Activated naive CD8-positive, alpha-beta T cell treated with anti-CD3 and anti-CD28 coated beads, Interleukin-2, amount 10 ng/mL, durations not matched to agents 7 days and 5 days (primary cell): Measurements from ENCODE around the gene ELK3. TPM values are rescaled to one million over a fixed set of nuclear protein-coding genes. Genes with fewer than 3 reads are reported as not detected.
A peak's percentile ranks its signal among the peaks of the same experiment; 100 is the strongest.

Source experiments
- ATAC-seq: fragments of 150-1000 bp; cut with Tn5 transposase; one replicate; pipeline ENCODE4 v1.10.0; 2021; ENCODE audit warnings: low read depth, moderate library complexity
- POLR2A ChIA-PET: fragments of 350-600 bp; sonication (Branson Sonifier 250); formaldehyde crosslinking; loops from one replicate; lab custom pipeline; 2021; ENCODE audit warnings: antibody characterized with exemption; lab: Charles Lee
- DNase-seq: peaks from one replicate; pipeline ENCODE4 v3.0.0; 2021
- H3K27ac Mint-ChIP-seq: one replicate; pipeline ENCODE4 v1.8.0; 2022; ENCODE audit warnings: mild to moderate bottlenecking, mixed read lengths
- H3K27me3 Mint-ChIP-seq: one replicate; pipeline ENCODE4 v1.8.0; 2022; ENCODE audit warnings: mild to moderate bottlenecking, moderate library complexity, mixed read lengths
- H3K36me3 Mint-ChIP-seq: one replicate; pipeline ENCODE4 v1.8.0; 2021; ENCODE audit warnings: mild to moderate bottlenecking, mixed read lengths
- H3K4me1 Mint-ChIP-seq: one replicate; pipeline ENCODE4 v1.8.0; 2021; ENCODE audit warnings: mixed read lengths
- H3K4me3 Mint-ChIP-seq: one replicate; pipeline ENCODE4 v1.8.0; 2022; ENCODE audit warnings: mild to moderate bottlenecking, moderate library complexity, mixed read lengths
- H3K9me3 Mint-ChIP-seq: one replicate; pipeline ENCODE4 v1.8.0; 2021; ENCODE audit warnings: mixed read lengths
- total RNA-seq, 2 experiments: library from RNA; stranded (reverse); gene quantifications; one replicate each; pipeline ENCODE4 v1.2.3, GENCODE V29; 2021

ELK3 gene
- total RNA-seq, 2 experiments from 2014 or later, result 19.1 to 19.4 TPM

DNA sequence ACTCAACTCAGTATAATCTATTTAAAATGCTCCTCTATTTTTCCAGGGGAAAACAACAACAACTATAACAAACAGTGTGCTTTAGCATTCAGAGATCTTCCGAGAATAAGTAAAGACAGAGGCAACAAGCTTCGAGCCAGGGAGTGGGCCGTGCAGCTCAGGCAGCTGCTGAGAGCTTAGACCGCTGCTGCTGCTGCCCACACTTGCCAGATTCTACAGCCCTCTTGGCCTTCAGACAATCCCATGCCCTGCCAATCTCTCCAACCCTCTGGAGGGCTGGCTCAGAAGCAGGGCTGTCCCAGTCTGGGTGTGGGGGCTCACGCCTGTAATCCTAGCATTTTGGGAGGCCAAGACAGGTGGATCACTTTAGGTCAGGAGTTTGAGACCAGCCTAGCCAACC lies 23.4 kb upstream of the ELK3 start:
- ATAC-seq, result no peak
- Mint-ChIP-seq H3K27ac (no peak overlapping the region), H3K27me3 (peaks cover 7% of the 10 kb centered on the region), H3K4me1 (no peaks in the 10 kb centered on the region), H3K9me3 (peaks cover 10% of the 10 kb centered on the region), H3K4me3 (no peak overlapping the region), H3K36me3 (peaks cover 5% of the 10 kb centered on the region)
- DNase-seq, result no peak
- POLR2A ChIA-PET, result no interaction called here

DNA sequence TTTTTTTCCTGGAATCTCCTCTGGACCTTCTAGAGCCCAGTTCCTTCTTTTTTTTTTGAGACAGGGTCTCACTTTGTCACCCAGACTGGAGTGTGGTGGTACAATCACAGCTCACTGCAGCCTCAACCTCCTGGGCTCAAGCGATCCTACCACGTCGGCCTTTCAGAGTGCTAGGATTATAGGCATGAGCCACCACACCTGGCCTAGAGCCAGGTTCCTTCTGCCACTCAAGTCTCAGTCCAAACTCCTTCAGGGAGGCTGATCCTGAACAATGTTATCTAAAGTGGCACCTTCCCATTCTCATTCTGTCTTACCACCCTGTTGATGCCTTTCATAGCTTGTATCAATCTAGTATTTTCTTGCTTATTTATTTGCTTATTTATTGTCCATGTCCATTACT lies 22.3 kb upstream of the ELK3 start:
- POLR2A ChIA-PET, result no interaction called here
- no peak overlapping the region for H3K27ac Mint-ChIP-seq
- peaks cover 7% of the 10 kb centered on the region for H3K27me3 Mint-ChIP-seq
- H3K36me3 Mint-ChIP-seq, result peaks cover 11% of the 10 kb centered on the region
- ATAC-seq, result no peak
- H3K4me1 Mint-ChIP-seq, result peaks cover 5% of the 10 kb centered on the region
- no peak for DNase-seq
- H3K4me3 Mint-ChIP-seq, result no peak overlapping the region
- H3K9me3 Mint-ChIP-seq, result peaks cover 16% of the 10 kb centered on the region

- POLR2A ChIA-PET, result no interaction called here
- Mint-ChIP-seq H3K27ac (no peak overlapping the region), H3K27me3 (peaks cover 7% of the 10 kb centered on the region), H3K4me1 (peaks cover 9% of the 10 kb centered on the region), H3K9me3 (peaks cover 19% of the 10 kb centered on the region), H3K36me3 (peaks cover 15% of the 10 kb centered on the region), H3K4me3 (no peak overlapping the region)
- no peak for DNase-seq
- no peak for ATAC-seq
Observed at GRCh38 chr12:96172981-96173380, 21.2 kb upstream of the ELK3 start.

GRCh38 chr12:96176575-96176974 lies 17.6 kb upstream of the ELK3 start:
- peaks cover 2% of the 10 kb centered on the region for H3K27me3 Mint-ChIP-seq
- H3K4me1 Mint-ChIP-seq, result peaks cover 9% of the 10 kb centered on the region
- H3K9me3 Mint-ChIP-seq, result peaks cover 24% of the 10 kb centered on the region
- POLR2A ChIA-PET, result interaction anchor here (0.6 to 1.4 kb wide), 3 partner anchors 9 to 241 kb away, joined by 4 read pairs; no protein-coding TSS in a partner anchor
- H3K27ac Mint-ChIP-seq, result peak overlapping the region; percentile 88
- DNase-seq, result no peak
- H3K4me3 Mint-ChIP-seq, result no peak overlapping the region
- ATAC-seq, result no peak
- peaks cover 21% of the 10 kb centered on the region for H3K36me3 Mint-ChIP-seq

- peaks cover 2% of the 10 kb centered on the region for H3K27me3 Mint-ChIP-seq
- DNase-seq, result peak; percentile 39
- POLR2A ChIA-PET, result interaction anchor here (1.3 to 1.4 kb wide), 3 partner anchors 10 to 38 kb away, joined by 3 to 4 read pairs (median 4); no protein-coding TSS in a partner anchor
Observed at GRCh38 chr12:96177013-96177412, 17.2 kb upstream of the ELK3 start.

DNA sequence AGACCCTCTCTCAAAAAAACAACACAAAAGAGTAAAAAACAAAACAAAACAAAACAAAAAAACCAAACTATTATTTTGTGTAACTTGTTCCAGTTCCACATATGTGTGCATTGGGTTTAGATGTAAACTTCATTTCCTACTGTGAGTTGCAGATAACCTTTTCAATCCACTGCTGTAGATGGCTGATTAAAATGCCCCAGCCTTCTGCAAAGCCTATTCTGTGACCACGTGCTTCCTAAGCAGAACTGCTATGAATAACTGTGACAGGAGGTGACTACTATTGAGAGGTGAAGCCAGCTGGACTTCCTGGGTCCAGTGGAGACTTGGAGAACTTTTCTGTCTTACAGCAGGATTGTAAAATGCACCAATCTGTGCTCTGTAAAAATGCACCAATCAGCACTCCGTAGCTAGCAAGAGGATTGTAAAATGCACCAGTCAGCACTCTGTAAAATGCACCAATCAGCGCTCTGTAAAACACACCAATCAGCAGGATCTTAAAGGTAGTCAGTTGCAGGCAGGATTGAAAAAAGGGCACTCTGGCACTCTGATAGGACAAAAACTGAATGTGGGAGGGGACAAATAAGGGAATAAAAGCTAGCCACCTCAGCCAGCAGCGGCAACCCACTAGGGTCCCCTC lies 10.3 kb upstream of the ELK3 start:
- Mint-ChIP-seq H3K4me3 (no peak overlapping the region), H3K9me3 (peaks cover 6% of the 10 kb centered on the region), H3K27me3 (no peaks in the 10 kb centered on the region), H3K36me3 (peaks cover 4% of the 10 kb centered on the region), H3K27ac (no peak overlapping the region), H3K4me1 (peaks cover 13% of the 10 kb centered on the region)
- POLR2A ChIA-PET, result no interaction called here
- ATAC-seq (no peak), DNase-seq (no peak)

More at GRCh38 chr12:96177013-96177412, 17.2 kb upstream of the ELK3 start:
- peak overlapping the region; percentile 49 for H3K4me3 Mint-ChIP-seq
- ATAC-seq, result peak; percentile 96
- H3K4me1 Mint-ChIP-seq, result peaks cover 9% of the 10 kb centered on the region
- H3K36me3 Mint-ChIP-seq, result peaks cover 21% of the 10 kb centered on the region
- peak overlapping the region; percentile 88 for H3K27ac Mint-ChIP-seq
- peaks cover 26% of the 10 kb centered on the region for H3K9me3 Mint-ChIP-seq

DNA sequence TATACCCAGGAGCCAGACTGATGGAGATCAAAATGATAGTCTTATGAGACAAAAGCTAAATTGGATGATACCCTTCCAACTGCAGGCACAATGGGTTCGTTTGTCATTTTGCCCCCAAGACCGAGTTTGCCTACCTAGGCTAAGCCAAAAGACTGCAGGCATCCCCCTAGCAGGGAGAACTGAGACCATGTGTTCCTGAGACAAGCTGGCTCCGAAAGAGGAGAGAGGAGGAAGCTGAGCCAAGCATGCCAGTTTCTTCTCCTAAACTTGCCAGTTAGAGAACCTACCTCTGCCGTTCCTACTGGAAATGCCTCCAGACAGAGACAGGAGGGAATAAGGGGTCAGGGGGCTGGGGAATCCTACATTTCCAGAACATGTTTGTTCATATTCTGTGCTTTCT lies 8.3 kb upstream of the ELK3 start:
- POLR2A ChIA-PET, result interaction anchor here (1.4 kb wide), 1 partner anchor 214 kb away, joined by 3 read pairs; the partner anchor contains the start of gene CDK17
- no peak overlapping the region for H3K27ac Mint-ChIP-seq
- no peaks in the 10 kb centered on the region for H3K27me3 Mint-ChIP-seq
- H3K9me3 Mint-ChIP-seq, result peaks cover 2% of the 10 kb centered on the region
- H3K4me3 Mint-ChIP-seq, result no peak overlapping the region
- ATAC-seq, result no peak
- H3K4me1 Mint-ChIP-seq, result peaks cover 16% of the 10 kb centered on the region
- H3K36me3 Mint-ChIP-seq, result no peaks in the 10 kb centered on the region
- DNase-seq, result no peak

DNA sequence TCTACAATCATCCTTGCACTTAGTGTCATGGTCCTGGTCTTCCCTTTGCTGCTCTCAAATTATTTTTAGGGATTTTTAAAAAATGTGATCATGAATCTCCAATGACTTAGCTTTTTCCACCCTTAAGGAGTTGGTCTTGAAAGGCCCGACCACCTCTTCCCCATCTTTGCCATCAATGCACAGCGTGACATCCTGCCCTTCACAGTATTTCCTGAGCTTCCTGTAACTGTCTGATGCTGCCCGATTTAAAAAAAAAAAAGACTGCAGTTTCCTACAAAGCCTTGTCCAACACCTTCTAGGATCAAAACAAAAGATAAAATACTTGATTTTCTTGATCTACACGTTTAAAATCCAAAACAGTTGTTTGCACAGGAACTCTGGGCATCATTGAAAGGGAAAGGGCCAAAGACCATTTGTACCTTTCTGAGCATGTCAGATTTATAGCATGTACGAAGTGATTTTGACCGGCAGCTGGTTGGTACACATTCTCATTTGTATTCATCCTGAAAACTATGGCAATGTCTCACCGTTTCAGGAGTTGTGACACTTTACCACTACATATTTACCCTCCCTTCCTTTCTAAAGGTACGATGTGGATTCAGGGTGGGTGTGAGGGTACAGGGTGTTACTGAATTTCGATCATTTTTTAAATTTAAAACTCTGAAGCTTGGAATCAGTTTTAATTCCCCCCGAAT lies 7.4 kb upstream of the ELK3 start:
- peaks cover 16% of the 10 kb centered on the region for H3K4me1 Mint-ChIP-seq
- H3K36me3 Mint-ChIP-seq, result no peaks in the 10 kb centered on the region
- POLR2A ChIA-PET, result interaction anchor here (0.7 to 1.4 kb wide), 2 partner anchors 104 to 213 kb away, joined by 3 read pairs; partner anchors contain the start of gene CDK17
- no peaks in the 10 kb centered on the region for H3K27me3 Mint-ChIP-seq
- H3K9me3 Mint-ChIP-seq, result peaks cover under 1% of the 10 kb centered on the region
- ATAC-seq, result no peak
- H3K27ac Mint-ChIP-seq, result no peak overlapping the region
- H3K4me3 Mint-ChIP-seq, result peak overlapping the region; percentile 41
- DNase-seq, result no peak

- ATAC-seq (no peak), DNase-seq (no peak)
- Mint-ChIP-seq H3K27me3 (no peaks in the 10 kb centered on the region), H3K9me3 (no peaks in the 10 kb centered on the region), H3K4me1 (peaks cover 21% of the 10 kb centered on the region), H3K27ac (no peak overlapping the region), H3K4me3 (no peak overlapping the region), H3K36me3 (no peaks in the 10 kb centered on the region)
- POLR2A ChIA-PET, result no interaction called here
Observed at GRCh38 chr12:96187956-96188355, 6.2 kb upstream of the ELK3 start.

- POLR2A ChIA-PET, result no interaction called here
- Mint-ChIP-seq H3K27ac (no peak overlapping the region), H3K4me3 (no peak overlapping the region), H3K4me1 (peaks cover 25% of the 10 kb centered on the region), H3K36me3 (peaks cover 1% of the 10 kb centered on the region), H3K9me3 (no peaks in the 10 kb centered on the region), H3K27me3 (no peaks in the 10 kb centered on the region)
- DNase-seq, result no peak
- no peak for ATAC-seq
Observed at GRCh38 chr12:96189781-96190180, 4.4 kb upstream of the ELK3 start.

GRCh38 chr12:96190413-96191108 lies 3.6 kb upstream of the ELK3 start:
- no peak for DNase-seq
- no peaks in the 10 kb centered on the region for H3K27me3 Mint-ChIP-seq
- H3K36me3 Mint-ChIP-seq, result peaks cover 3% of the 10 kb centered on the region
- H3K4me3 Mint-ChIP-seq, result no peak overlapping the region
- no peaks in the 10 kb centered on the region for H3K9me3 Mint-ChIP-seq
- POLR2A ChIA-PET, result no interaction called here
- no peak for ATAC-seq
- H3K27ac Mint-ChIP-seq, result no peak overlapping the region
- peaks cover 28% of the 10 kb centered on the region for H3K4me1 Mint-ChIP-seq

- peaks cover 3% of the 10 kb centered on the region for H3K36me3 Mint-ChIP-seq
- POLR2A ChIA-PET, result no interaction called here
- no peak for ATAC-seq
- no peaks in the 10 kb centered on the region for H3K27me3 Mint-ChIP-seq
- no peak overlapping the region for H3K27ac Mint-ChIP-seq
- peaks cover 32% of the 10 kb centered on the region for H3K4me1 Mint-ChIP-seq
- DNase-seq, result no peak
- peak overlapping the region; percentile 71 for H3K4me3 Mint-ChIP-seq
- no peaks in the 10 kb centered on the region for H3K9me3 Mint-ChIP-seq
Observed at GRCh38 chr12:96192926-96193573, 1.1 kb upstream of the ELK3 start.

GRCh38 chr12:96194576-96194889 lies 358 bp downstream of the ELK3 start:
- ATAC-seq (peak; percentile 4), DNase-seq (no peak)
- peak overlapping the region; percentile 95 for H3K27ac Mint-ChIP-seq
- H3K4me1 Mint-ChIP-seq, result peaks cover 41% of the 10 kb centered on the region
- no peaks in the 10 kb centered on the region for H3K9me3 Mint-ChIP-seq
- peak overlapping the region; percentile 96 for H3K4me3 Mint-ChIP-seq
- H3K27me3 Mint-ChIP-seq, result no peaks in the 10 kb centered on the region
- POLR2A ChIA-PET, result interaction anchor here (1.4 to 1.8 kb wide), 3 partner anchors 15 to 205 kb away, joined by 4 to 12 read pairs (median 10); partner anchors contain the start of gene CDK17
- peaks cover 5% of the 10 kb centered on the region for H3K36me3 Mint-ChIP-seq
